ENCODE measurements around the gene ODC1.
"Not testable (repeated sequence)": the region's sequence is repeated elsewhere in the genome, so short reads cannot be mapped to it uniquely, and the experiment has no call there.

GRCh38 chr2:10488142-10488541 is 40.0 kb upstream of the ODC1 start:
- not testable (repeated sequence) for TF ChIP-seq CTCF (IDR thresholded peaks at IDR 0.05; ENCODE audit: borderline replicate concordance, extremely low read depth, low read length, poor library complexity, severe bottlenecking); EZH2 (IDR thresholded peaks at IDR 0.05; ENCODE audit: borderline replicate concordance, low read depth, low read length, severe bottlenecking)
